Neural crest cell (in vitro differentiated cells): ENCODE measurements around the gene ZNF490. TPM values are rescaled to one million over a fixed set of nuclear protein-coding genes. Genes with fewer than 3 reads are reported as not detected.
A peak's percentile ranks its signal among the peaks of the same experiment; 100 is the strongest.

Experiments
- DNase-seq: peaks from one replicate; pipeline ENCODE4 v3.0.0; 2021; ENCODE audit warnings: low read depth, mixed read lengths, low spot score
- H3K27ac Mint-ChIP-seq: one replicate; pipeline ENCODE4 v1.8.0; 2021; ENCODE audit warnings: mild to moderate bottlenecking, mixed read lengths; ENCODE audit not compliant: unreplicated experiment
- H3K27me3 Mint-ChIP-seq: 2 replicates; pipeline ENCODE4 v1.8.0; 2021; ENCODE audit warnings: low read depth, mild to moderate bottlenecking, mixed read lengths
- H3K36me3 Mint-ChIP-seq: 2 replicates; pipeline ENCODE4 v1.8.0; 2021; ENCODE audit warnings: low read depth, mild to moderate bottlenecking, mixed read lengths
- H3K4me1 Mint-ChIP-seq: 2 replicates; pipeline ENCODE4 v1.8.0; 2021; ENCODE audit warnings: mixed read lengths
- H3K4me3 Mint-ChIP-seq: one replicate; pipeline ENCODE4 v1.8.0; 2021; ENCODE audit warnings: mild to moderate bottlenecking, mixed read lengths
- H3K9me3 Mint-ChIP-seq: 2 replicates; pipeline ENCODE4 v1.8.0; 2021; ENCODE audit warnings: mixed read lengths
- total RNA-seq: library from RNA; stranded (reverse); gene quantifications from 2 replicates; pipeline ENCODE4 v1.2.1, GENCODE V29; 2021
- TF ChIP-seq, protein P1 (sequence below): fragments of 200-600 bp; sonication (generic); conservative IDR thresholded peaks from 2 replicates; pipeline ENCODE4 v1.5.0; 2021; ENCODE audit warnings: antibody characterized with exemption, mild to moderate bottlenecking

Gene ZNF490
- total RNA-seq, 1 donor from 2014 or later = 12.2 TPM

GRCh38 chr19:12555456-12555930, 55.1 kb downstream of the ZNF490 start:
- TF ChIP-seq, protein P1, sequence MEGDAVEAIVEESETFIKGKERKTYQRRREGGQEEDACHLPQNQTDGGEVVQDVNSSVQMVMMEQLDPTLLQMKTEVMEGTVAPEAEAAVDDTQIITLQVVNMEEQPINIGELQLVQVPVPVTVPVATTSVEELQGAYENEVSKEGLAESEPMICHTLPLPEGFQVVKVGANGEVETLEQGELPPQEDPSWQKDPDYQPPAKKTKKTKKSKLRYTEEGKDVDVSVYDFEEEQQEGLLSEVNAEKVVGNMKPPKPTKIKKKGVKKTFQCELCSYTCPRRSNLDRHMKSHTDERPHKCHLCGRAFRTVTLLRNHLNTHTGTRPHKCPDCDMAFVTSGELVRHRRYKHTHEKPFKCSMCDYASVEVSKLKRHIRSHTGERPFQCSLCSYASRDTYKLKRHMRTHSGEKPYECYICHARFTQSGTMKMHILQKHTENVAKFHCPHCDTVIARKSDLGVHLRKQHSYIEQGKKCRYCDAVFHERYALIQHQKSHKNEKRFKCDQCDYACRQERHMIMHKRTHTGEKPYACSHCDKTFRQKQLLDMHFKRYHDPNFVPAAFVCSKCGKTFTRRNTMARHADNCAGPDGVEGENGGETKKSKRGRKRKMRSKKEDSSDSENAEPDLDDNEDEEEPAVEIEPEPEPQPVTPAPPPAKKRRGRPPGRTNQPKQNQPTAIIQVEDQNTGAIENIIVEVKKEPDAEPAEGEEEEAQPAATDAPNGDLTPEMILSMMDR = no peak
- H3K27ac Mint-ChIP-seq = no peak overlapping the region
- peaks cover 15% of the 10 kb centered on the region for H3K4me1 Mint-ChIP-seq
- H3K27me3 Mint-ChIP-seq = no peaks in the 10 kb centered on the region
- no peak for DNase-seq
- H3K4me3 Mint-ChIP-seq = no peak overlapping the region
- no peaks in the 10 kb centered on the region for H3K36me3 Mint-ChIP-seq
- no peaks in the 10 kb centered on the region for H3K9me3 Mint-ChIP-seq

DNA sequence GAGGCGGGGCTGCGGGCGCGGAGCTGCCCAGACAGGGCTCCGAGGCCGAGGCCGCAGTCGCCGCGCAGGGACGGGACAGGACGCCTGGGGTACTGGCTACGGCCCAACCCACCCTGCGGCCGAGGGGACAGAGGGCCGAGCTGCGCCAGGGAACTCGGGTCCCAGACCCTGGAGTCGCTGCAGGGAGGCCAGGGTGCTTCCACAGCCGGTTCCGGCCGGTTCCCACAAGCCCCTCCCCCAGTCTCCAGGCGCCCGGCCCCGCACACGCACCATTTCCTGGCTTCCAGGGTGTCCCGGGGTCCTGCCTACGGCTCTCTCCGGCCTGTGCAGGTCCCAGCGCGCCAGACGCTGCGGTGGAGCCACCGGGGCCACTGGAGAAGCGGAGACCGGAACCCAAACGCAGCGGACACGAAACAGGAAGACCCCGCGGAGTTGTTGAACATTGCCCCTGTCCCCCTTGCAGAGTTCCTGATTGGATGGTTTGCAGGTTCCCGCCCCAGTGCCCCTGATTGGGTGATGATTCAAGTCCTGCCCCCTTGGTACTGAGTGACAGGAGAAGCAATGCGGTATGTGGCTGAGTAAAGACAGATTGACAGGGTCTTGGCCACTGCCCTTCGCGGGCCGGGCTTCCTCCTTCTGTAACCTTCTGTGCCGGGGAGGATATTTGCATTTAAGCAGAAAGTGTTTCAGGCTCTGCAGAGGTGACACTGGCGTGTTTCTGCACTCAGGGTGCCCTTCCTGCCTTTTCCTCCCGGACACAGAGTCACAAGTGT, 59.4 kb downstream of the ZNF490 start, which contains the start of gene ZNF564:
TSS of gene ZNF564 (minus strand) at position 423 of the 773 bp plus-strand sequence. CDS start at position 273, 150 bp downstream.
- peaks cover 4% of the 10 kb centered on the region for H3K9me3 Mint-ChIP-seq
- peak within 1 kb of the TSS; percentile 87 for H3K27ac Mint-ChIP-seq
- H3K27me3 Mint-ChIP-seq = no peaks in the 10 kb centered on the region
- DNase-seq = peak; percentile 85
- H3K4me1 Mint-ChIP-seq = peaks cover 26% of the 10 kb centered on the region
- peak within 1 kb of the TSS; percentile 90 for H3K4me3 Mint-ChIP-seq
- TF ChIP-seq, protein P1 = peak; percentile 17
- peaks cover 16% of the 10 kb centered on the region for H3K36me3 Mint-ChIP-seq

DNA sequence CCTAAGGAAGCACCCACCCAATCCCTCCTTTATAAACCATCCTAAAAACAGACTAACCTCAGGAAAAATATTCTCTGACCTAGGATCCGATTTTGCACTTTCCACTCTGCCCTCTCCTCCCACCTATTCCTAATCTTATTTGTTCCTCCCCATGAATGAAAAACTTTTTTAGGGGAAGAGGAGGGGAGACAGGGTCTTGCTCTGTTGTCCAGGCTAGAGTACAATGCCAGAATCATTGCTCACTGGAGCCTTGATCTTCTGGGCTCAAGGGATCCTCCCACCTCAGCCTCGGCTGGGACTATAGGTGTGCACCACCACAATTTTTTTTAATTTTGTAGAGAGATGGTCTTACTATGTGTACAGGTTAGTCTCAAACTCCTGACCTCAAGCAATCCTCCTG, 63.7 kb downstream of the ZNF490 start:
- Mint-ChIP-seq H3K27me3 (no peaks in the 10 kb centered on the region), H3K4me1 (peaks cover 20% of the 10 kb centered on the region), H3K9me3 (peaks cover 12% of the 10 kb centered on the region), H3K36me3 (peaks cover 44% of the 10 kb centered on the region), H3K4me3 (peak overlapping the region; percentile 49), H3K27ac (no peak overlapping the region)
- TF ChIP-seq, protein P1 = no peak
- no peak for DNase-seq

GRCh38 chr19:12546068-12546467, 64.5 kb downstream of the ZNF490 start:
- TF ChIP-seq, protein P1 = no peak
- Mint-ChIP-seq H3K9me3 (peaks cover 12% of the 10 kb centered on the region), H3K36me3 (peaks cover 48% of the 10 kb centered on the region), H3K27ac (no peak overlapping the region), H3K4me1 (peaks cover 13% of the 10 kb centered on the region), H3K27me3 (no peaks in the 10 kb centered on the region), H3K4me3 (peak overlapping the region; percentile 57)
- DNase-seq = no peak

GRCh38 chr19:12545267-12545666, 65.3 kb downstream of the ZNF490 start:
- Mint-ChIP-seq H3K4me3 (no peak overlapping the region), H3K4me1 (peaks cover 9% of the 10 kb centered on the region), H3K9me3 (peaks cover 13% of the 10 kb centered on the region), H3K27me3 (no peaks in the 10 kb centered on the region), H3K27ac (no peak overlapping the region), H3K36me3 (peaks cover 50% of the 10 kb centered on the region)
- no peak for DNase-seq
- TF ChIP-seq, protein P1 = no peak
